Spleen (tissue), 3 donors: ENCODE data around the gene CLDN16.

Source experiments
- POLR2A ChIP-seq, 3 donors: fragments of 450-650 bp; IDR thresholded peaks; one replicate each; pipeline ENCODE4 v1.5.1; 2017; ENCODE audit warnings: antibody characterized with exemption in 3 of 3, mild to moderate bottlenecking in 1 of 3
- POLR2AphosphoS5 ChIP-seq, 3 donors: sonication (generic); formaldehyde crosslinking; IDR thresholded peaks; one replicate each; pipeline ENCODE4 v1.5.1; 2017; ENCODE audit warnings: antibody characterized with exemption in 3 of 3

- TF ChIP-seq POLR2AphosphoS5 (IDR thresholded peaks at IDR 0.05) (no peak), POLR2A (IDR thresholded peaks at IDR 0.05) (no peak)
Observed at GRCh38 chr3:190360228-190360627, 27.7 kb upstream of the CLDN16 start.
